C4-2B (cell line): ENCODE measurements around the gene PCNX1.

Source experiments
- CTCF ChIP-seq: fragments of 450-650 bp; conservative IDR thresholded peaks from 2 replicates; pipeline ENCODE4 v1.5.1; 2017; ENCODE audit warnings: mild to moderate bottlenecking
- ZFX ChIP-seq: fragments of 450-650 bp; IDR thresholded peaks from 2 replicates; pipeline ENCODE4 v1.6.1; 2017

- TF ChIP-seq CTCF (no peak), ZFX (no peak)
These were observed 10.3 kb upstream of the PCNX1 start for GRCh38 chr14:70896981-70897380.
